OCI-LY3 (cell line): ENCODE measurements around the gene PRSS50.

Source experiments
- EZH2phosphoT487 ChIP-seq: fragments of 200-600 bp; shearing (Covaris generic); IDR thresholded peaks from 2 replicates; pipeline ENCODE4 v1.6.1; 2018; ENCODE audit warnings: antibody characterized with exemption, mixed run types, low read depth
- TF ChIP-seq, protein P1 (sequence below): fragments of 200-600, 300-600 bp; sonication (generic); IDR thresholded peaks from 2 replicates; pipeline ENCODE4 v1.5.1; 2014; ENCODE audit warnings: antibody characterized with exemption, low read length, low read depth

DNA sequence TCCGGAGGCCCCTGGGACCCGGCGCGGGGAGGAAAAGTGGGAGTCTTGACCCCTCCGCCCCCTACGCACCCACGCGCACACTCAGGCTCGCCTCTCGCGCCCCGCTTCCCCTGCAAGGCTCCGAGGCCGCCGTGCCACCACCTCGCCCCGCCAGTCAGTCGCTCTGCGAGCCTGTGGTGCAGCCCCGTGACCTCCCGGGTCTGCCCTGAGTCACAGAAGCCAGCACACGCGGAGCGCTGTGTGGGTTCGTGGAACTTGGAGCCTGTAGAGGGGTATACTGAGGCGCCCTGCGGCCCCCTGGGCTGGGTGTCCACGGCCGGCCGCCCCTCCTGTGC, 23.8 kb downstream of the PRSS50 start:
- TF ChIP-seq, protein P1, sequence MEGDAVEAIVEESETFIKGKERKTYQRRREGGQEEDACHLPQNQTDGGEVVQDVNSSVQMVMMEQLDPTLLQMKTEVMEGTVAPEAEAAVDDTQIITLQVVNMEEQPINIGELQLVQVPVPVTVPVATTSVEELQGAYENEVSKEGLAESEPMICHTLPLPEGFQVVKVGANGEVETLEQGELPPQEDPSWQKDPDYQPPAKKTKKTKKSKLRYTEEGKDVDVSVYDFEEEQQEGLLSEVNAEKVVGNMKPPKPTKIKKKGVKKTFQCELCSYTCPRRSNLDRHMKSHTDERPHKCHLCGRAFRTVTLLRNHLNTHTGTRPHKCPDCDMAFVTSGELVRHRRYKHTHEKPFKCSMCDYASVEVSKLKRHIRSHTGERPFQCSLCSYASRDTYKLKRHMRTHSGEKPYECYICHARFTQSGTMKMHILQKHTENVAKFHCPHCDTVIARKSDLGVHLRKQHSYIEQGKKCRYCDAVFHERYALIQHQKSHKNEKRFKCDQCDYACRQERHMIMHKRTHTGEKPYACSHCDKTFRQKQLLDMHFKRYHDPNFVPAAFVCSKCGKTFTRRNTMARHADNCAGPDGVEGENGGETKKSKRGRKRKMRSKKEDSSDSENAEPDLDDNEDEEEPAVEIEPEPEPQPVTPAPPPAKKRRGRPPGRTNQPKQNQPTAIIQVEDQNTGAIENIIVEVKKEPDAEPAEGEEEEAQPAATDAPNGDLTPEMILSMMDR = no peak
- no peak for TF ChIP-seq EZH2phosphoT487
